Neural progenitor cell (in vitro differentiated cells): ENCODE measurements around the gene FRMPD1.

ENCODE experiments used
- CTCF ChIP-seq: fragments of 200-600 bp; sonication (generic); IDR thresholded peaks from 2 replicates; pipeline ENCODE4 v1.5.1; 2017; ENCODE audit warnings: antibody characterized with exemption, mild to moderate bottlenecking
- EZH2 ChIP-seq: fragments of 200-600 bp; sonication (generic); IDR thresholded peaks from 2 replicates; pipeline ENCODE4 v1.6.1; 2017; ENCODE audit warnings: antibody characterized with exemption, mild to moderate bottlenecking, moderate library complexity

DNA sequence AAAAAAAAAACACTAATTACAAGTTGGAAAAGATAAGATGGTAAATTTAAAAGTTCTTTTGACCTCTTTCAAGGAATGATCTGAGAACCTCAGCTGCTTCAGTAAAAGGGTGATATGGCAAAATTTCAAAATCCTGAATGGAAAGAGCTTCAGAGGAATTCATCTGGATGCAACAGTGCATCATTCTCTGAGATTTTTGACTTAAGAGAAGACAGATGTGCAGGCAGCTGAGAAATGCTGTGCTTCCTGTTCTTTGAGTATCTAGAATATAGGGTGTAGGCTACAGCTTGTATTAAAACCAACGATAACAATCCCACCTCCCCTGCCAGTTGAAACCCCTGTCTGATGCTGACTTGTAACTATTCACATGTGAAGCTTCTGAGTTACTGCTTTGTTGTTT lies 6.2 kb downstream of the FRMPD1 start:
- TF ChIP-seq CTCF (no peak), EZH2 (no peak)
